Activated T-helper 17 cell treated with anti-CD3 and anti-CD28 coated beads, Interleukin-2, amount 50 U/mL, for 72 hours (primary cell): ENCODE results near the gene PLA2G3. TPM values are rescaled to one million over a fixed set of nuclear protein-coding genes. Genes with fewer than 3 reads are reported as not detected.
"Not testable (repeated sequence)": the region's sequence is repeated elsewhere in the genome, so short reads cannot be mapped to it uniquely, and the experiment has no call there.

Experiments used
- ATAC-seq: fragments of 150-1000 bp; cut with Tn5 transposase; replicated peaks from 2 replicates; pipeline ENCODE4 v1.10.0; 2021; ENCODE audit warnings: mild to moderate bottlenecking, moderate library complexity
- H3K27ac Mint-ChIP-seq: one replicate; pipeline ENCODE4 v1.8.0; 2022; ENCODE audit warnings: mixed read lengths
- H3K27me3 Mint-ChIP-seq: one replicate; pipeline ENCODE4 v1.8.0; 2022; ENCODE audit warnings: mixed read lengths
- H3K36me3 Mint-ChIP-seq: one replicate; pipeline ENCODE4 v1.8.0; 2022; ENCODE audit warnings: low read depth, mild to moderate bottlenecking, mixed read lengths
- H3K4me1 Mint-ChIP-seq: one replicate; pipeline ENCODE4 v1.8.0; 2022; ENCODE audit warnings: mixed read lengths
- H3K4me3 Mint-ChIP-seq: one replicate; pipeline ENCODE4 v1.8.0; 2022; ENCODE audit warnings: mild to moderate bottlenecking, mixed read lengths
- H3K9me3 Mint-ChIP-seq: one replicate; pipeline ENCODE4 v1.8.0; 2022; ENCODE audit warnings: mixed read lengths
- total RNA-seq, 2 donors: library from RNA; stranded (reverse); gene quantifications; one replicate each; pipeline ENCODE4 v1.2.3, GENCODE V29; 2022

The PLA2G3 gene
- total RNA-seq, 2 donors from 2014 or later, result not detected

DNA sequence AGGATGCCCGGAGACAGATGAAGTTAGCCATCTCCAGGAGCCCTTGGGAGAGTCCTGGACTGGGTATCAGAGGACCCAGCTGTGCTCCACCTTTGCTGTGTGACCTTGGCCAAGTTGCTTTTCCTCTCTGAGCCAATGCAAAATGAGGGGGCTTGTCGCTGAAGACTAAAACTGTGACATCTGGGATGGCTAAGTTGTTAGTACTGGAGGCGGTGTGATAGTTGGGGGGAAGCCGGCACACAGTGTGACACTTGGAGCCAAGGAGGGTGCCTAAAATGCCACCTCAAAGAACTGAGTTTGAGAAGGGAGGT is 17.1 kb downstream of the PLA2G3 start:
- peaks cover 5% of the 10 kb centered on the region for H3K4me1 Mint-ChIP-seq
- H3K27ac Mint-ChIP-seq, result no peak overlapping the region
- no peak for ATAC-seq
- no peaks in the 10 kb centered on the region for H3K27me3 Mint-ChIP-seq
- H3K9me3 Mint-ChIP-seq, result no peaks in the 10 kb centered on the region
- no peaks in the 10 kb centered on the region for H3K36me3 Mint-ChIP-seq
- H3K4me3 Mint-ChIP-seq, result no peak overlapping the region

DNA sequence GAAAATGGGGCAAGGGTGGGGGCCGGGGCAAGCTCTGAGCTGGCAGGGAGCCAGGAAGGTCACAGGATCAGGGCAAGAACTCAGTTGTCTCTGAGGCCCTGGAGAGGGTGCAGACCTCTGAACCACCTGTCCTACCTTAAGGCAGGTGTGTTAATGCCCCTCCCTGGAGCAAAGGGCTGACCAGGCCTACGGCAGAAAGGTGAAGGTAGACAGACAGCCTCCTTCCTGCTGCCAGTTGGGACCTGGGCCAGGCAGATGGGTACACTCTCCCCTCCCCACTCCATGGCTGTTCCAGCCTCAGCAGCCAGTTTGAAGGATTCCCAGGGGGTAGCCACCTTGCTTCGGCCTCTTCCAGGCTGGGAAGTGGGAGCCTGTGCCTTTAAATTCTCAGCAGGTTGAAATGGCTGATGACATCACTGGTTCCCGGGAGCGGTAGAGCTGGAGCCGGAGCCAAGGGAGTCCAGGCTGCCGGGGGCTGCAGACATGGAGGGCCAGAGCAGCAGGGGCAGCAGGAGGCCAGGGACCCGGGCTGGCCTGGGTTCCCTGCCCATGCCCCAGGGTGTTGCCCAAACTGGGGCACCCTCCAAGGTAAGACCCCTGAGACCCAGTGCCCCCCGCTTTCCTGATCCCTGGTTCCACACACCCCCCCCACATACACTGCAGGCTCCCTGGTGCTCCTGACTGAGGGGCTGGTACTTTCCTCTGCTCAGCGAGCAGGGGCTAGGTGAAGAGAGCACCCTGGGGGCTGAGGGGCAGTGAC is 17.6 kb downstream of the PLA2G3 start, which contains the start of gene INPP5J:
INPP5J (plus strand) TSS at position 435 of the 760 bp plus-strand sequence; CDS start at position 484, 49 bp downstream.
- no peak for ATAC-seq
- peaks cover 5% of the 10 kb centered on the region for H3K4me1 Mint-ChIP-seq
- H3K4me3 Mint-ChIP-seq, result no peak within 1 kb of the TSS
- H3K36me3 Mint-ChIP-seq, result no peaks in the 10 kb centered on the region
- H3K27ac Mint-ChIP-seq, result no peak within 1 kb of the TSS
- H3K9me3 Mint-ChIP-seq, result no peaks in the 10 kb centered on the region
- H3K27me3 Mint-ChIP-seq, result no peaks in the 10 kb centered on the region

DNA sequence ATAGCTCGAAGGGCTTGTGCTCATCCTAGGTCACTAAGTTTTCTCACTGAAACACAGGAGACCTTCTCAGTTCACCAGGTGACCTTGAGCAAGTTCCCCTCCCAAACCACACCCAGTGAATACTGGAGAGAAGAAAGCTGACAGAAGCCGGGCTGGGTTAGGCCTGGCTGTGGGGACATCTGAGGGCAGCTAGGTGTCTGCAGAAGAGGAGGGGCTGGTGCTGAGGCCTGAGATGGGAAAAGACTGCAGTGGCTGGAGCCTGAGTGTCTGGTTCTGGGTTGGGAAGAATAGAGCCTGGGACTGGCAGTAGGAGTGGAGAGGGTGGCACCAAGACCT is 18.1 kb downstream of the PLA2G3 start:
- Mint-ChIP-seq H3K4me3 (no peak overlapping the region), H3K27me3 (no peaks in the 10 kb centered on the region), H3K4me1 (peaks cover 5% of the 10 kb centered on the region), H3K9me3 (no peaks in the 10 kb centered on the region), H3K27ac (no peak overlapping the region), H3K36me3 (no peaks in the 10 kb centered on the region)
- no peak for ATAC-seq

DNA sequence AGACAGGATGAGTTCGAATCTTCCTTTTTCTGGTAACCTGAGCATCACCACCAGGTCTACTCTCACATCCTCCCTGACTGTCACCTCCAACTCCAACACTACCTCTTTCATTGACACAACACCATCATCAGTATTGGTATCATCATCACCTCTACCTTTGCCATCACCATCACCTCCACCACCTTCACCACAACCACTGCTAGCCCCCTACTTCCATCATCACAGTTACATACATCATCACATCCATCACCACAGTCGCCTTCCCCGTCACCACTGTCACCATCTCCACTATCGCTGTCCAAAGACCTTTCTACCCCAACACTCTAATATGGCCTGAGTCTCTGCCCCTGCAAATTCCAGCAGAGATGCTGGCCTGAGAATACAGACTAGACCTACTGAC is 18.9 kb downstream of the PLA2G3 start:
- Mint-ChIP-seq H3K4me1 (peaks cover 5% of the 10 kb centered on the region), H3K27me3 (no peaks in the 10 kb centered on the region), H3K9me3 (no peaks in the 10 kb centered on the region), H3K36me3 (no peaks in the 10 kb centered on the region), H3K4me3 (no peak overlapping the region), H3K27ac (no peak overlapping the region)
- ATAC-seq, result no peak

DNA sequence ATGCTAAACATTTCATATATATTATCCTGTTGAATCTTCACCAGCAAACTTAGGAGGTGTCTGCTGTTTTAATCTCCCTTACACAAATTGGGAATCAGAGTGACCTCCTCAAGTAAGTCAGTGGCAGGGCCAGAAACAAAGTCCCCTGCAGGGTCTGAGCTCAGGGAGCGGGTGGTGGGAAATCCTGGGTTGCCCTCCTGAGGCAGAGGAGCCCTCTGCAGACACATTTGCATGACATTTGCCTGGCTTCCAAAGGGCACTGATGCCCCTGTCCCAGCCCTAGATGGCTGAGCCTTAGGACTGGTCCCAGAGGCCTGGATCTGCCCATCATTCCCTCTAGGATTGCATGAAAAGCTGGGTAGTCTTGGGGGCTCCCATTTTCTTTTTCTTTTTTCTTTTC is 19.7 kb downstream of the PLA2G3 start:
- no peak for ATAC-seq
- Mint-ChIP-seq H3K4me1 (peaks cover 5% of the 10 kb centered on the region), H3K27me3 (no peaks in the 10 kb centered on the region), H3K4me3 (no peak overlapping the region), H3K9me3 (no peaks in the 10 kb centered on the region), H3K36me3 (no peaks in the 10 kb centered on the region), H3K27ac (no peak overlapping the region)

DNA sequence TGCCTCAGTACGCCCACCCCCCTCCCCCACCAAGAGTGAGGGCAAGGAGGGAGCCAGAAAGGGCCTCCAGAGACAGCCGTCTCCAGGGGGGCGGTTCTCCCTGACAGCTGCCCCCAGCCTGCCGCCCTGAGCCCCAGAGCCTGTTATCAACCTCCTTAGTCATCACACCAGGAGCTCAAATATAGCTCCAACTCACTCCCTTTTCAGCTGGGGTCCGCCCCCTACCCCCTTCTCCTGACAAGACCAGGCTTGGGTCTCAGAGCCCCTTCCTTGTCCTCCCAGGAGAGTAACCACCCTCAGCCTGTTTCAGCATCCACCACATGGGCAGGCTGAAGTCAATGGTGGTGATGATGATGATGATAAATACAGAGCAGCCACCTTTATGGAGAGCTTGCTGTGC is 20.1 kb downstream of the PLA2G3 start:
- Mint-ChIP-seq H3K36me3 (no peaks in the 10 kb centered on the region), H3K27ac (no peak overlapping the region), H3K9me3 (no peaks in the 10 kb centered on the region), H3K4me1 (peaks cover 5% of the 10 kb centered on the region), H3K27me3 (no peaks in the 10 kb centered on the region), H3K4me3 (no peak overlapping the region)
- ATAC-seq, result no peak

DNA sequence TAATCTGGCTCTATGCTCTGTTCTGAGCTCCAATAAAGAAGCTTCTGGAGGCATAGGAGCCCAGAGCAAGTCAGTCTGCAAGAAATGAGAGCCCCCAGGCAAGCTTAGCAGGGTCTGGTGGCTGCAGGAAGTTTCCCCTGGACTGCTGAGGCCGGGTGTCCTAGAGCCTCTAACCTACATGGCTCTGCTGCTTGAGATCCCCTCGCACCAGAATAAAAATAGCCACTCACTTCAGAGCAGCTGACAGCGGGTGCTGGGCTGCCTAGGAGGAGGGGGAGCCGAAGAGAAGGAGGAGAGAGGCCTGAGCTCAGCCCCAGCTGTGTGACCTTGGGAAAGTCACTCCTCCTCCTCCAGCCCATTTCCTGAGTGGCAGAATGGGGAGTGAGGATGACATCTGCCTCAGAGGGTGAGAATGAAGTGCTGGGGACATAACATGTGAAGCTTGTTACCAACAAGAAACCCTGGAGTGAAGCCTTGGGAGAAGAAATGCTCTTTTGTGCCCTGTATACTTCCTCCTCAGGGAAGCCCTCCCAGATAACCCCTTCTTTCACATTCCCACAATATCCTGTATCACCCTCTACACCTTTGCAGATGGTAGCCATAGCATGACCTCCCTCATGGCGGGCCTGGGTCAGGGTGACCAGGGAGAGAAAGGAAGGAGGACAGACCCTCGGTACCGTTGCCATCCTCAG is 21.1 kb downstream of the PLA2G3 start:
- no peak for ATAC-seq
- H3K27ac Mint-ChIP-seq, result peak overlapping the region; percentile 51
- peaks cover 5% of the 10 kb centered on the region for H3K4me1 Mint-ChIP-seq
- no peaks in the 10 kb centered on the region for H3K27me3 Mint-ChIP-seq
- no peaks in the 10 kb centered on the region for H3K36me3 Mint-ChIP-seq
- no peaks in the 10 kb centered on the region for H3K9me3 Mint-ChIP-seq
- no peak overlapping the region for H3K4me3 Mint-ChIP-seq

DNA sequence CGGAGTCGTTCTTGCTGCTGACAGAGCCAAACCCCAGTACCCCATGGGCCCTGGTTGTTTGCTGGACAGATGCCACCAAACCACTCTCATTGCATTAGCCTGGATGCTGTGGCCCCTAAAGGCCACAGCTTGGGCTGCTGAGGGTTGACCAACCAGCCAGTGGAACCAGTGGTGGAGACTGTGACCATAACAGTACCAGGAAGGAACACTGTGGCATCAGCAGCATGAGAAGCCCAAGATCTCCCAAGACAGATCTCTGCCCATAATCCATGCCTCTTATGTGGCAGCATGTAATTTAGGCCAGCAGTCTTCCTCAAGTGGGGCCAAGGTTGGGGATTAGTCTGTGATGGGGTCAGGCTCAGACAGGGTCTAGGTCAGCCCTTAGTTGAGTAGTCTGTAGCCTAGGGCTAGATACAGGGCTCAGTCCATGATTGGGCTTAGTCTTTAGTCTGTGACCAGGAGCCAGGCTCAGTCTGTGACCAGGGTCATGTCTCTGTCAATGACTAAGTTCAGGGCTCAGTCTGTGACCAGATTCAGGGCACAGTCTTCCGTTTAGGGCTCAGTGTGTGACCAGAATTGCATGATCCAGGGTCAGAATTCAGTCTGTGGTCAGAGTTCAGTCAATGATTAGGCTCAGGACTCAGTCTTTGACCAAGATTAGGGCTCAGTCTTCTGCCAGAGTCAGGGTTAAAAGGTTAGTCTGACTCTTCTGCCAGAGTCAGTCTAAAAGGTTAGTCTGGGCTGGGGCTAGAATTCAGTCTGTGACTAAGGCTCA is 22.1 kb downstream of the PLA2G3 start:
- Mint-ChIP-seq H3K4me1 (peaks cover 5% of the 10 kb centered on the region), H3K27ac (peak overlapping the region; percentile 51), H3K36me3 (no peaks in the 10 kb centered on the region), H3K4me3 (no peak overlapping the region), H3K9me3 (no peaks in the 10 kb centered on the region), H3K27me3 (no peaks in the 10 kb centered on the region)
- ATAC-seq, result peak; percentile 23

DNA sequence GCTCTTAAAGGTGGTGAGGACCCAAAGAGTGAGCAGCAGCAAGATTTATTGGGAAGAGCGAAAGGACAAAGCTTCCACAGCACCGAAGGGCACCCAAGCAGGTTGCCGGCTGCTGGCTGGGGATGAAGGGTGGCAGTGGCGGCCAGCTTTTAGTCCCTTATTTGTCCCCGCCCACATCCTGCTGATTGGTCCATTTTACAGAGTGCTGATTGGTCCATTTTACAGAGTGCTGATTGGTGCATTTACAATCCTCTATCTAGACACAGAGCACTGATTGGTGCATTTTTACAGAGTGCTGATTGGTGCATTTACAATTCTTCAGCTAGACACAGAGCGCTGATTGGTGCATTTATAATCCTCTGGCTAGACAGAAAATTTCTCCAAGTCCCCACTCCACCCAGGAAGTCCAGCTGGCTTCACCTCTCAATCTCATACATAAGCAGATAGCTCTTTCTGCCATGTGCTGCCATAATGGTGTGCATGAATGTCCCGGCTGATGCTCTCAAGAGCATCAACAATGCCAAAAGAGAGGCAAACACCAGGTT is 27.7 kb downstream of the PLA2G3 start:
- not testable (repeated sequence) for H3K4me3 Mint-ChIP-seq, H3K4me1 Mint-ChIP-seq, H3K9me3 Mint-ChIP-seq, ATAC-seq, H3K36me3 Mint-ChIP-seq, H3K27ac Mint-ChIP-seq, H3K27me3 Mint-ChIP-seq

DNA sequence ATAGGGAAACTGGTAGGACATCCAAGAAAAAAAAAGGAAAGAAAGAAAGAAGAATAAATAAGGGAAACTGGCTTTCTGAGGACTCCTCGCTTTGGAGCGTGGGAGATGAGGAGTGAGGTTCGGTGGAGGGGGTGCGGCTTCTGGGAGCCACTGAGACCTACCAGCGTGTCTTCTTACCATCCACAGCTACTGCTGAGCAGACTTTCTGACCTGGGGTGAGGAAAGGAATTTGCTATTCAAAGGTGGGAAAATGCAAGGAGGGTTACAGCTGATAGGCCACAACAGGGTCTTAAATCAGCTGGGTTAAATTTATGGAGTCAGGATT is 32.5 kb downstream of the PLA2G3 start:
- no peaks in the 10 kb centered on the region for H3K9me3 Mint-ChIP-seq
- peak overlapping the region; percentile 93 for H3K27ac Mint-ChIP-seq
- H3K4me1 Mint-ChIP-seq, result peaks cover 6% of the 10 kb centered on the region
- H3K36me3 Mint-ChIP-seq, result no peaks in the 10 kb centered on the region
- H3K4me3 Mint-ChIP-seq, result peak overlapping the region; percentile 93
- H3K27me3 Mint-ChIP-seq, result no peaks in the 10 kb centered on the region
- peak; percentile 35 for ATAC-seq

DNA sequence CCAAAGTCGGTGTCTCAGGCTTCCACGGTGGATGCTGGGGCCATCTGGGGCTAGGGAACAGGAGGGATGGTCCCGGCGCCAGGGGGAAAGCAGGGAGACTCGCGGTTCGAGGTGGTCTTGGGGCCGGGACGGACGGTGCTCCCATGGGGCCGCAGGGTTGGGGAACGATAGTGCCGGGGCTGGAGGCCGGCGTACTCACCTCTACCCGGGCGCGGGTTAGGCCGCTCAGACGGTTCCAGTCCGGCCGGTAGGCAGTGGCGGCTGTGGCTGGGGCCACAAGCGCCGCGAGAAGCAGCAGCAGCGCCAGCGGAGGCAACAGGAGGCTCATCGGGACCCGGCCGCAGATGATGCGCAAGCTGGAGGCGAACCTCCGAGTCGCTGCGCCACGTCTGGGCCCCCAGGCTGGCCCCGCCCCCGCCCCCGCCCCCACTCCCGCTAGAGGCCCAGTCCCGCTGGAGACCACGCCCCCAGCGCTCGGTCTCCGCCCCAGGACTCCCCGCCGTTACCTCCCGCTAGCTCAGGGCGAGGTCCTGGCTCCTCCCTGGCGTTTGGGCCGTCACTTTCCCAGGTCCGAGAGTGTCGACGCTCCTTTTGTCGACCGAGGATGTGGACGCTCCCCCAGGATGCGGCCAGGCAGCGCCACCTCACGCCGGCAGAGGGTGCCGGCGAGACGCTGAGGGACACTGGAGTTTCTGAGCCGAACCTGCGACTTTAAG is 33.0 kb downstream of the PLA2G3 start, which contains the start of gene SELENOM:
SELENOM (minus strand) TSS at position 391 of the 716 bp plus-strand sequence; CDS start at position 328, 63 bp downstream.
- H3K36me3 Mint-ChIP-seq, result no peaks in the 10 kb centered on the region
- H3K4me1 Mint-ChIP-seq, result peaks cover 6% of the 10 kb centered on the region
- peak within 1 kb of the TSS; percentile 93 for H3K4me3 Mint-ChIP-seq
- H3K9me3 Mint-ChIP-seq, result no peaks in the 10 kb centered on the region
- H3K27me3 Mint-ChIP-seq, result no peaks in the 10 kb centered on the region
- peak; percentile 97 for ATAC-seq
- H3K27ac Mint-ChIP-seq, result peak within 1 kb of the TSS; percentile 93

DNA sequence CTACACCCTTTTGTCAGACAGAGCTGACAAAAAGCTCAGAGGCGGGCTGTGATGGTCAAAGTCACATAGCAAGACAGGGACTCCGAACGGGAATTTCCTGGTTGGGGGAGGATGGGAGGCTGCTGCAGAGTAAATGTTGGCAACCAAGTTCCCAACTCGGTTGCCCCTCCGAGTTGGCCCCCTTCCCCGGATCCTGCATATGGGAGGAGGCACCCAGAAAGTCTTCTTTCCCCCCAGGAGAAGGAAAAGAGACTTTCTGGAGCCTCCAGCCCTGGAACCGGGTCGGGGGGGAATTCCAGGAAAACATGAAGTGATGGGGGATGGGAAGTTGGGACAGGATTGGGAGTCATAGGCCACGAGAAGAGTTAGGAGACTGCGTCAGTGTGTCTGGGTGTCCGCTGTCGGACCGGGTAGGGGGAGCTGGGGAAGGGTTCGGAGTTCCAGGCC is 33.6 kb downstream of the PLA2G3 start:
- H3K4me1 Mint-ChIP-seq, result peaks cover 6% of the 10 kb centered on the region
- no peaks in the 10 kb centered on the region for H3K9me3 Mint-ChIP-seq
- no peaks in the 10 kb centered on the region for H3K27me3 Mint-ChIP-seq
- no peak for ATAC-seq
- no peaks in the 10 kb centered on the region for H3K36me3 Mint-ChIP-seq
- H3K27ac Mint-ChIP-seq, result peak overlapping the region; percentile 93
- H3K4me3 Mint-ChIP-seq, result peak overlapping the region; percentile 93

DNA sequence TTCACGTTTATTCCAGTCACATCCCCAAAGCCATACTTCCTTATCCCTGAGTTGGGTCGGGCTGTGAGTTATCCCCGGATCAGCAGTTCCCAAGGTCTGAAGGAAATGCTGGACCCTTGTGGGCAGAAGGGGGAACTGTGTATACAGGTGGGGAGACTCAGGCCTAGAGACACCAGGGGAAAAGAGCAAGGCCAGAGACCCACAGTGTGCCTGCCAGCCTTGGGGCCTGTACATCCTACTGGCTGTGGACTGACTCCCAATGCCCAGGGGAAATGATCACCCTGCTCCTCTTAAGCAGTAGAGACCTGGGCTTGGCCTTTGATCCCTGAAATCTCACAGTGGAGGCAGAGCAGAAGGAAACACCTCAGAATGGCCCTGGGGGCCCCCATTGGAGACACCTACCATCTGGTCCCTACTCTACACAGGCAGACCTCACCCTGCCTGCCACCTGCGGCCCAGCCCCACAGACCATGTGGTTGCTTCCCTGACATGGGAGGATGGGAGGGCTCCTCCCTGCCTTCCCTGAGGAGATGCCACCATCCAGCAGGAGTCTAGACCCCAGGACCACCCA is 34.2 kb downstream of the PLA2G3 start:
- Mint-ChIP-seq H3K27me3 (no peaks in the 10 kb centered on the region), H3K4me1 (peaks cover 6% of the 10 kb centered on the region), H3K27ac (peak overlapping the region; percentile 93), H3K4me3 (peak overlapping the region; percentile 93), H3K36me3 (no peaks in the 10 kb centered on the region), H3K9me3 (no peaks in the 10 kb centered on the region)
- ATAC-seq, result no peak
